CD1c-positive myeloid dendritic cell (primary cell): ENCODE measurements around the gene VEZT.
"Not testable (repeated sequence)": the region's sequence is repeated elsewhere in the genome, so short reads cannot be mapped to it uniquely, and the experiment has no call there.

Source experiments
- DNase-seq: peaks from one replicate; pipeline ENCODE4 v3.0.0-alpha.2; 2016; ENCODE audit errors: extremely low spot score

Gene VEZT

DNA sequence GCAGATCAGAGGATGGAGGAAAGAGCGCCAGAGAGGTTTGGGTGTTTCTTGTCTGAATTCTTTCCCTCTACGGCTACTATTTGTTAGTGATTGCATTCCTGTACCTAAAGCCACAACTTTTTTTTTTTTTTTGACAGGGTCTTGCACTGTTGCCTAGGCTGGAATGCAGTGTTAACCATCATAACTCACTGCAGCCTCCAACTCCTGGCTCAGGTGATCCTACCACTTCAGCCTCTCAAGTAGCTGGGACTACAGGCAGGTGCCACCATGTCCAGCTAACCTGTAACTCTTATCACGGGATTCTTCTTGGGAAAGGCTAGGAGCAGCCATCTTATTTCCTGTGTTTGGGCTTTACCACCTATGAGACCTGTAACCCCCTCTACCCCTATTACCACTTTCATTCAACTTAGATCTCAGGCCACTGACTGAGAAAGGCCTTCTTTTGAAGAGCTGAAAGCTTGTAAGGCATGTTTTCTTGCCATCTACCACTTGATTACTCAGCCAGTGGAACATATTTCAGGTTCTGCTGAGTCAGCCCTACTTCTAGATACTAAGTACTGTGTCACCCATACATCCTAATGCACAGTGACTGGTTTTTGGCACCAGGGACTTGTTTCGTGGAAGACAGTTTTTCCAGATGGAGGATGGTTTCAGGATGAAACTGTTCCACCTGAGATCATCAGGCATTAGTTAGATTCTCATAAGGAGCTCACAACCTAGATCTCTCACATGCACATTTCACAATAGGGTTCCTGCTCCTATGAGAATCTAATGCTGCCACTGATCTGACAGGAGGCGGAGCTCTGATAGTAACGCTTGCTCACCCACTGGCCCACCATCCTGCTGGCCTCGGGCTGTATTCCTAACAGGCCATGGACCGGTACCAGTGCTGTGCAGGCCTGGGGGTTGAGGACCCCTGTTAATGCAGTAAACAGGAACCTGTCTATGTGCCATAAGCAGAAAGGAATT lies 6.9 kb downstream of the VEZT start:
- DNase-seq, result no peak

- no peak for DNase-seq
Measured at GRCh38 chr12:95225645-95226212, 8.1 kb downstream of the VEZT start.

DNA sequence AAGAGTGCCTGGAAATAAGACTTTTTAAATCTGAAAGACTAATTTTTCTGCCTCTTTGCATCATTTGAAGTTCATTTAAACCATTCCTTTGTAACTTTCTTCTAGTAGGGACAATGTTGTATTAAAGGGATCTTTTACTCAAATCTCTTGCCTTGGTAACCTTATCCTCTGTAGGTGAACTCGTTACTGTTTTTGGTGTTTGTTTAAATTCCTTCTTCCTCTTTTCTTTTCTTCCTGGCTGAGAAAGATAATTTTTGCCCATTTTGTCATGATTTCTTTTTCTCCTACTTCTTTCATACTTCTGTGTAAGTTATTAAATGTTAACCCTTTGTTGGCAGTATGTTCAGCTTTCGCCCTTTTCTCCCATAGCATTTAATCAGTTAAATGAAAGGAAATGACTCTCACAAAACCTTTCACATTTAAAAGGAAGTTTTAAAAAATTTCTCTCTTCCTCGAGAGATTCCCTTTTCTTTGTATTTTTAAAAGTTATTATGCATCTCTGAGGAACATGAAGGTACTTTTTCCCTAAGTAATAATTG lies 10.3 kb downstream of the VEZT start:
- no peak for DNase-seq

- no peak for DNase-seq
Measured at GRCh38 chr12:95228617-95229016, 11.0 kb downstream of the VEZT start.

DNA sequence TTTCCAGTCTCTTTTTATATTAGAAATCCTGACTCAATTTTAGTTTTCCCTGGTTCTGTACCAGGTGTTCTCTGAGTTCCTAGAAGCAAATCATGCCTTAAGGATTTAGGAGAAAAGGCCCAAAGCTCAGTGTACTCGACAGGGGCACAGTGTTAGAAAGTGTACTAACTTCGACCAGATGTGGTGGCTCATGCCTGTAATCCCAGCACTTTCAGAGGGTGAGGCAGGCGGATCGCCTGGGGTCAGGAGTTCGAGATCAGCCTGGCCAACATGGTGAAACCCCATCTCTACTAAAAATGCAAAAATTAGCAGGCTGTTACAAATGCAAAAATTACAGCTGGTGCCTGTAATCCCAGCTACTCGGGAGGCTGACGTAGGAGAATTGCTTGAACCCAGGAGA lies 12.0 kb downstream of the VEZT start:
- DNase-seq, result no peak

- no peak for DNase-seq
Measured at GRCh38 chr12:95230313-95230712, 12.7 kb downstream of the VEZT start.

DNA sequence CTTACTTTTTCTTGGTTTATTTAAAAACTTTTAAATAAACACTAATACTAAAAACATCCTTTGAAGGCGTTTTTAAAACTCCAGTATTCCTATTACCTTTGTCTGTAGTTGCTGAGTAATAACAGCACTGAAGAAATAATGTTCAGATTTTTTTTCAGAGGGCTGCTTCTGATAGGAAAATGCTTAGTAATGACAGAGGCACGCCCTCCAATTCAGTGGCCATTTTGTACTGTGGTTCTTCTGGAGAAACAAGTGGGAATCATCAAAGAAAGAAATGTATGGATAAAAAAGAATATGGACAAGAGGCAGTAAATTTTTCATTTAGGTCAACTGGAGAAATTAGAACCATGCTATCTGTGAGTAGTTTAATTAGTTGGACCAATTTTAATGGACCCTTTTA lies 13.6 kb downstream of the VEZT start:
- DNase-seq, result no peak

GRCh38 chr12:95234187-95234586 lies 16.6 kb downstream of the VEZT start:
- DNase-seq, result not testable (repeated sequence)

DNA sequence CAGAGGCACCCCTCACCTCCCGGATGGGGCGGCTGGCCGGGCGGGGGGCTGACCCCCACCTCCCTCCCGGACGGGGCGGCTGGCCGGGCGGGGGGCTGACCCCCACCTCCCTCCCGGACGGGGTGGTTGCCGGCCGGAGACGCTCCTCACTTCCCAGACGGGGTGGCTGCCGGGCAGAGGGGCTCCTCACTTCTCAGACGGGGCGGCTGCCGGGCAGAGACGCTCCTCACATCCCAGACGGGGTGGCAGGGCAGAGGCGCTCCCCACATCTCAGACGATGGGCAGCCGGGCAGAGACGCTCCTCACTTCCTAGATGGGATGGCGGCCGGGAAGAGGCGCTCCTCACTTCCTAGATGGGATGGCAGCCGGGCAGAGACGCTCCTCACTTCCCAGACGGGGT lies 18.0 kb downstream of the VEZT start:
- not testable (repeated sequence) for DNase-seq

- DNase-seq, result no peak
Measured at GRCh38 chr12:95237315-95237714, 19.7 kb downstream of the VEZT start.

DNA sequence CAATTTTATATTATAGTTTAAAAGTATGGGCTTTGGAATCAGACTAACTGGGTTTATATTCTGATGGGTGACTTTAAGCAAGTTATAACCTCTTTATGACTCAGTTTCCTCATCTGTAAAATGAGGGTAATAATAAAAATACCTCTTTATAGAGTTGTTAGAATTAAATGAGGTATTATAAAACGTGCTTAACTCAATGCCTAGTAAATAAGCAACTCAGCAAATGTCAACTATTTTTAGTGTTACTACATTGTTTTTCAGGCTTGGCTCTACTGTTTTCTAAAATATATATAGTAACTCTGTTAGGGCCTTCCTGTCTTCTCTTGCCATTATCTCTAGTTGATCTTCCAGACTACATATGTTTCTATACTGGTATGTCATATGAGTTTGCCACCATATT lies 20.5 kb downstream of the VEZT start:
- DNase-seq, result no peak

- DNase-seq, result no peak
Measured at GRCh38 chr12:95239216-95239615, 21.6 kb downstream of the VEZT start.

- not testable (repeated sequence) for DNase-seq
Measured at GRCh38 chr12:95239835-95240234, 22.2 kb downstream of the VEZT start.

GRCh38 chr12:95240556-95240955 lies 22.9 kb downstream of the VEZT start:
- DNase-seq, result no peak

DNA sequence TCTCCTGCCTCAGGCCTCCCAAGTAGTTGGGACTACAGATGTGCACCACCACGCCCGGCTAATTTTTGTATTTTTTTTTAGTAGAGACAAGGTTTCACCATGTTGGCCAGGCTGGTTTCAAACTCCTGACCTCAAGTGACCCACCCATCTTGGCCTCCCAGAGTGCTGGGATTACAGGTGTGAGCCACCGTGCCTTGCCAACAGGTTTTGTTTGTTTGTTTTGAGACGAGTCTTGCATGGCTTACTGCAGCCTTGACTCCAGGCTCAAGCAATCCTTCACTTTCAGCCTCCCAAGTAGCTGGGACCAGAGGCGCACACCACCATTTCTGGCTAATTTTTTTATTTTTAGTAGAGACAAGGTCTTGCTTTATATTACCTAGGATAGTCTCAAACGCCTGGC lies 23.5 kb downstream of the VEZT start:
- not testable (repeated sequence) for DNase-seq

DNA sequence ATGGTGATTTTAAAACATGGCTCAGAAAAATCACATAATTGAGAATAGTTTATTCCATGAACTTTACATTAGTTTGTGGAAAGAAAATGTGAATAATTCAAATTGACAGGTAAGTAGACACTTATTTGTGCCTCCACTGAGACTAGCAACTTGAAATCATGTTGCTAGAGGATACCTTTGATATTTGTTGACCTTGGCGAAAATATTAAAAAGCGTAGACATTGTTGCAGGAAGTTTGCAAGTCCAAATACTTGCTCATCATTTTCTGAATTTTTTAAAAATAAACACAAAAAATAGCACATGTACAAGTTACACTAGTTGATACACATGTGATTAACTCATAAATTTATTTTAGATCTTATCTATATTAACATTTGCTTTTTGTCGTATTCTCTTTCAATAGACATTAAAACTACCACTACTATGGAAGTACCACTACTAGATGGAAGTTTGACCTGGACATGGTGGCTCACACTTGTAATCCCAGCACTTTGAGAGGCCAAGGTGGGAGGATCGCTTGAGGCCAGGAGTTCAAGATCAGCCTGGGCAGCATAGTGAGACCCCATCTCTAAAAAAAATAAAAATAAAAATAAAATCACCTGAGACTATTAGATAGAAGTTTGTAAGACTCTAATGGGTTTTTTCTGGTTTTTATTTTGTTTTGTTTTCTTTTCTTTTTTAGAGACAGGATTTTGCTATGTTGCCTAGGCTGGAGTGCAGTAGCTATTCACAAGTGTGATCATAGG lies 24.3 kb downstream of the VEZT start:
- DNase-seq, result no peak

- DNase-seq, result no peak
Measured at GRCh38 chr12:95243497-95244183, 26.0 kb downstream of the VEZT start.

DNA sequence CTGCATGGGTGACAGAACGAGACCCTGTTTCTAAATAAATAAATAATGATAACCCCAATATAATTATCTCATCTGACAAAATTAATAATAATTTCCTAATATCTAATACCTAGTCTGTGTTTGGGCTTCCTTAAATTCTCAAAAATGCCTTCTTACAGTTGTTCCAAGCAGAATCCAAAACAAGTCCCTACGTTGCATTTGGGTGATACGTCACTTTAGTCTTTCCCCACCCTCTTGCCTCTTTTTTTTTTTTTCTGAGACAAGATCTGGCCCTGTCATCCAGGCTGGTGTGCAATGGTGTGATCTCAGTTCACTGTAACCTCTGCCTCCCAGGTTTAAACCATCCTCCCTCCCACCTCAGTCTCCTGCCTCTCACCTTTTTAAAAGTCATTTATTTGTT lies 26.7 kb downstream of the VEZT start:
- DNase-seq, result no peak

GRCh38 chr12:95248095-95248494 lies 30.5 kb downstream of the VEZT start:
- DNase-seq, result no peak

- DNase-seq, result no peak
Measured at GRCh38 chr12:95248604-95249360, 31.2 kb downstream of the VEZT start.

DNA sequence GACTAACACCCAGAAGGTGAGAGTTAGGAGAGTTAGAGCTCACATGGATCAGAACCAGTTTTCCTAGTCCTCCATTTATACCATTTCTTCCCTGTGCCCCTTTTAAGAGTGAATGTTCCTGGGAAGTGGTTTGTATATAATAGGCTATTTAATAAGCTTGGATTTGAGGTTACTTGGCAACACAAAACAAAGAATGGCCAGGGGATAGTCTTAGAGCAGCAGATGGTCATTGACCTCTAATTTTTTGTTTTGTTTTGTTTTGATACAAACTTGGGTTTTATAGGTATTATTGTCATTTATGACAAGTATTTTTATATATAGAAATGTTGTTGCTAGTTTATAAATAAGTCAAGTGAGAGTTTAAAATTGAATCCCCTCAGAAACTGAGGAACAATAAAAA lies 35.8 kb downstream of the VEZT start:
- DNase-seq, result no peak
